Measurements from ENCODE around the gene WDR33.

DNA sequence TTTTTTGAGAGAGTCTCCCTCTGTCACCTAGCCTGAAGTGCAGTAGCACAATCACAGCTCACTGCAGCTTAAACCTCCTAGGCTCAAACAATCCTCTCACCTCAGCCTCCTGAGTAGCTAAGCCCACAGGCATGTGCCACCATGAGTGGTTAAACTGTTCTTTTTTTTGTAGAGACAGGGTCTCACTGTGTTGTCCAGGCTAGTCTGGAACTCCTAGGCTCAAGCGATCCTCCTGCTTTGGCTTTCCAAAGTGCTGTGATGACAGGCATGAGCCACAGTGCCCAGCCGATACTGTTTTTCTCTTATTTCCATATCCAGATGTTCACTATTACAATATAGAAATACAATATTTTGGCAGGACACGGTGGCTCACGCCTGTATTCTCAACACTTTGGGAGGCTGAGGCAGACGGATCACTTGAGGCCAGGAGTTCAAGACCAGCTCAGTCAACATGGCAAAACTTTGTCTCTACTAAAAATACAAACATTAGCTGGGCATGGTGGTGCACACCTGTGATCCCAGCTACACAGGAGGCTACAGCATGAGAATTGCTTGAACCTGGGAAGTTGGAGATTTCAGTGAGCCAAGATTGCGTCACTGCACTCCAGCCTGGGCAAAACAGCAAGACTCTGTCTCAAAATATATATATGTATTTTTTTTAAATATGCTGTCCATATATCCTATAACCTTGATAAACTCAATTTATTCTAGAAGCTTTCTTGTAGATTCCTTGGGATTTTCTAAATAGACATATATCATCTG is 24.7 kb downstream of the WDR33 start:
- no peak for TF ChIP-seq POLR2A (IDR thresholded peaks at IDR 0.05; ENCODE audit: low read depth, low read length)
- 0 out of 2 replicates have a peak, but pooled peaks have one; percentile 17 for TF ChIP-seq POLR2AphosphoS5 (IDR thresholded peaks at IDR 0.05; ENCODE audit: low read depth, low read length)
